ENCODE measurements around the gene GPR162. TPM values are rescaled to one million over a fixed set of nuclear protein-coding genes. Genes with fewer than 3 reads are reported as not detected.

Gene GPR162
- total RNA-seq, 1 experiment from 2014 or later: 2.3 TPM

- ATAC-seq (no peak), DNase-seq (ENCODE audit: low read depth, low spot score) (no peak)
- TF ChIP-seq JUND (IDR thresholded peaks at IDR 0.05) (no peak), TCF7L2 (IDR thresholded peaks at IDR 0.05; ENCODE audit: borderline replicate concordance, extremely low read depth, insufficient read depth, insufficient read length) (no peak), EGR1 (IDR thresholded peaks at IDR 0.05; ENCODE audit: low read depth) (no peak), EZH2phosphoT487 (IDR thresholded peaks at IDR 0.05; ENCODE audit: borderline replicate concordance) (no peak), ZNF274 (IDR thresholded peaks at IDR 0.05; ENCODE audit: low read depth, low read length) (no peak), CBX3 (IDR thresholded peaks at IDR 0.05; ENCODE audit: low read depth) (no peak), CEBPB (IDR thresholded peaks at IDR 0.05; ENCODE audit: low read depth) (no peak), ZFX (IDR thresholded peaks at IDR 0.05) (no peak)
- TF ChIP-seq, protein P1, sequence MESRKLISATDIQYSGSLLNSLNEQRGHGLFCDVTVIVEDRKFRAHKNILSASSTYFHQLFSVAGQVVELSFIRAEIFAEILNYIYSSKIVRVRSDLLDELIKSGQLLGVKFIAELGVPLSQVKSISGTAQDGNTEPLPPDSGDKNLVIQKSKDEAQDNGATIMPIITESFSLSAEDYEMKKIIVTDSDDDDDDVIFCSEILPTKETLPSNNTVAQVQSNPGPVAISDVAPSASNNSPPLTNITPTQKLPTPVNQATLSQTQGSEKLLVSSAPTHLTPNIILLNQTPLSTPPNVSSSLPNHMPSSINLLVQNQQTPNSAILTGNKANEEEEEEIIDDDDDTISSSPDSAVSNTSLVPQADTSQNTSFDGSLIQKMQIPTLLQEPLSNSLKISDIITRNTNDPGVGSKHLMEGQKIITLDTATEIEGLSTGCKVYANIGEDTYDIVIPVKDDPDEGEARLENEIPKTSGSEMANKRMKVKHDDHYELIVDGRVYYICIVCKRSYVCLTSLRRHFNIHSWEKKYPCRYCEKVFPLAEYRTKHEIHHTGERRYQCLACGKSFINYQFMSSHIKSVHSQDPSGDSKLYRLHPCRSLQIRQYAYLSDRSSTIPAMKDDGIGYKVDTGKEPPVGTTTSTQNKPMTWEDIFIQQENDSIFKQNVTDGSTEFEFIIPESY (IDR thresholded peaks at IDR 0.05; ENCODE audit: extremely low read depth, insufficient replicate concordance, low read length): no peak
- TF ChIP-seq, protein P2, sequence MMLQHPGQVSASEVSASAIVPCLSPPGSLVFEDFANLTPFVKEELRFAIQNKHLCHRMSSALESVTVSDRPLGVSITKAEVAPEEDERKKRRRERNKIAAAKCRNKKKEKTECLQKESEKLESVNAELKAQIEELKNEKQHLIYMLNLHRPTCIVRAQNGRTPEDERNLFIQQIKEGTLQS (IDR thresholded peaks at IDR 0.05): no peak
- Histone ChIP-seq H3K4me3 (replicated peaks in 1 of 2; ENCODE audit: low read depth in 1 of 2, low read length in 2 of 2) (peak overlapping the region in 1 of 2 experiments; percentile 79; a peak in 2 of 4 replicates), H3K9ac (ENCODE audit: low read length) (peak overlapping the region; percentile 99; the same call in 1 of the 2 replicates), H3K9me3 (ENCODE audit: control insufficient read depth in 1 of 2, insufficient read depth in 1 of 2, low read depth in 1 of 2, low read length in 2 of 2) (no peaks in the 10 kb centered on the region), H3K27ac (ENCODE audit: low read depth, low read length) (peak overlapping the region; percentile 88), H3K4me1 (ENCODE audit: control insufficient read depth in 1 of 2, insufficient read depth in 2 of 2, low read length in 2 of 2) (peaks cover 12 to 35% of the 10 kb centered on the region in 2 experiments), H3K79me2 (ENCODE audit: insufficient read depth, low read length) (peaks cover 31% of the 10 kb centered on the region), H3K9me2 (ENCODE audit: insufficient read depth) (no peaks in the 10 kb centered on the region), H3K4me2 (ENCODE audit: low read length) (peak overlapping the region; percentile 87), H2AFZ (ENCODE audit: low read depth, low read length, poor library complexity, severe bottlenecking) (no peak overlapping the region), H3K27me3 (ENCODE audit: insufficient read depth, low read length) (no peaks in the 10 kb centered on the region), H4K20me1 (ENCODE audit: insufficient read depth) (no peaks in the 10 kb centered on the region), H3K36me3 (ENCODE audit: control insufficient read depth in 1 of 2, insufficient read depth in 2 of 2, low read length in 2 of 2) (peaks cover 8 to 28% of the 10 kb centered on the region in 2 experiments; a peak in 3 of 4 replicates)
- ChIA-PET POLR2A (interaction anchor here (1.5 to 3.6 kb wide), 4 partner anchors 10 to 106 kb away, joined by 3 to 12 read pairs (median 7); partner anchors contain the start of genes CDCA3, GNB3 and USP5), RAD21 (ENCODE audit: low non-redundant PET in 1 of 2, low total read pairs in 2 of 2, uncharacterized antibody in 2 of 2, unreplicated experiment in 2 of 2) (no interaction called here), CTCF (interaction anchor here (1.8 to 2.7 kb wide), 3 partner anchors 21 to 77 kb away, joined by 5 to 8 read pairs (median 8); partner anchors contain the start of genes CDCA3, MLF2, PTMS and USP5)
- intact Hi-C loops (cut with micrococcal nuclease): no loop called here
- no TSS peak for BruUV-seq (replicated peaks)
Observed at GRCh38 chr12:6830286-6830890, 8.8 kb downstream of the GPR162 start.

Measured in HCT116 (cell line).